Right hindlimb (tissue), 1 donor: ENCODE measurements around the gene KCNE1.

ENCODE experiments used
- DNase-seq: peaks from one replicate; pipeline ENCODE4 v3.0.0-alpha.2; 2018

KCNE1 gene

GRCh38 chr21:34534522-34534921 lies 22.5 kb upstream of the KCNE1 start:
- DNase-seq = no peak

GRCh38 chr21:34533938-34534337 lies 21.9 kb upstream of the KCNE1 start:
- no peak for DNase-seq

GRCh38 chr21:34531399-34531798 lies 19.4 kb upstream of the KCNE1 start:
- no peak for DNase-seq

- no peak for DNase-seq
Observed at GRCh38 chr21:34530261-34530660, 18.3 kb upstream of the KCNE1 start.

- no peak for DNase-seq
Observed at GRCh38 chr21:34528131-34528561, 16.1 kb upstream of the KCNE1 start.

GRCh38 chr21:34526618-34527290 lies 14.7 kb upstream of the KCNE1 start:
- DNase-seq = peak; percentile 90

- no peak for DNase-seq
Observed at GRCh38 chr21:34526241-34526617, 14.2 kb upstream of the KCNE1 start.

- peak; percentile 44 for DNase-seq
Observed at GRCh38 chr21:34524646-34525601, 12.9 kb upstream of the KCNE1 start.

- DNase-seq = no peak
Observed at GRCh38 chr21:34523019-34523555, 11.1 kb upstream of the KCNE1 start.

- no peak for DNase-seq
Observed at GRCh38 chr21:34522284-34522683, 10.3 kb upstream of the KCNE1 start.

GRCh38 chr21:34521561-34521960 lies 9.6 kb upstream of the KCNE1 start:
- no peak for DNase-seq

GRCh38 chr21:34520764-34521508 lies 8.9 kb upstream of the KCNE1 start:
- no peak for DNase-seq

GRCh38 chr21:34520281-34520680 lies 8.3 kb upstream of the KCNE1 start:
- DNase-seq = no peak

GRCh38 chr21:34519694-34520093 lies 7.7 kb upstream of the KCNE1 start:
- DNase-seq = no peak

- no peak for DNase-seq
Observed at GRCh38 chr21:34519016-34519415, 7.0 kb upstream of the KCNE1 start.

- DNase-seq = no peak
Observed at GRCh38 chr21:34518301-34518700, 6.3 kb upstream of the KCNE1 start.

GRCh38 chr21:34517491-34518245 lies 5.7 kb upstream of the KCNE1 start:
- DNase-seq = no peak

GRCh38 chr21:34517039-34517438 lies 5.0 kb upstream of the KCNE1 start:
- no peak for DNase-seq

GRCh38 chr21:34514576-34515115 lies 2.6 kb upstream of the KCNE1 start:
- DNase-seq = no peak

GRCh38 chr21:34513129-34513675 lies 1.2 kb upstream of the KCNE1 start:
- no peak for DNase-seq

- no peak for DNase-seq
Observed at GRCh38 chr21:34511181-34511580, 829 bp downstream of the KCNE1 start.
